Measurements from ENCODE around the gene CHRNA3. TPM values are rescaled to one million over a fixed set of nuclear protein-coding genes. Genes with fewer than 3 reads are reported as not detected.

CHRNA3 gene
- total and polyA plus RNA-seq, 4 experiments from 2014 or later = not detected

DNA sequence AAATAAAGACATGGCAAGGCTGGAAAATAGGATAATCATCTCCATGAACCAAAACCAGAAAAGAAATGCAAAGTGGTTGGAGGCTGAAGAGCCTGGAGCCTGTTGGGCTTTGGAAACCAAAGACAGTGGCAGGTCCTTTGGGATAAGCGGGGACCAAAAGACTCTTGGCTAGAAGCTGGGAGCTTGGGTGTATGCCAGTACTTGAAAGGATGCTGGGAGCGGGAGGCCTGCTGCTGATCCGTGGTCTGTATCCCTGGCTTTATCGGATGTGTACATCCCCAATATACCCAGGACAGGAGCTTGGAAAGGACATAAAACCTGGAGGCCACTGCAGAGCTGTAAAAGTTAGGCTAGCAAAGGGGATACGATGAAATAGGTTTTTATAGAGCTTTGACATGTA is 21.5 kb upstream of the CHRNA3 start:
- Histone ChIP-seq H3K36me3 (ENCODE audit: insufficient read depth, low read length) (no peaks in the 10 kb centered on the region), H3K4me1 (ENCODE audit: insufficient read depth, low read length) (peaks cover 4% of the 10 kb centered on the region), H3K27me3 (ENCODE audit: insufficient read depth, low read length) (no peaks in the 10 kb centered on the region), H3K4me3 (ENCODE audit: low read length in 2 of 2) (no peak overlapping the region), H3K9me3 (ENCODE audit: control insufficient read depth in 1 of 2, low read length in 2 of 2) (no peaks in the 10 kb centered on the region), H3K27ac (ENCODE audit: low read depth, low read length) (no peak overlapping the region)
- Mint-ChIP-seq H3K4me1 (peaks cover 2 to 10% (median 6%) of the 10 kb centered on the region in 4 donors), H3K9me3 (no peaks in the 10 kb centered on the region), H3K27ac (peak overlapping the region in 1 of 7 donors; percentile 0), H3K36me3 (no peaks in the 10 kb centered on the region), H3K27me3 (peaks cover 6 to 15% of the 10 kb centered on the region in 2 donors), H3K4me3 (no peak overlapping the region)
- DNase-seq = no peak
- intact Hi-C loops (cut with micrococcal nuclease) = no loop called here
- CTCF ChIA-PET (ENCODE audit: partially characterized antibody) = no interaction called here
- POLR2A ChIA-PET (ENCODE audit: partially characterized antibody) = no interaction called here

GRCh38 chr15:78641749-78642275 is 21.0 kb upstream of the CHRNA3 start:
- no peaks in the 10 kb centered on the region for H3K36me3 Mint-ChIP-seq
- intact Hi-C loops (cut with micrococcal nuclease) = no loop called here
- H3K27me3 ChIP-seq (ENCODE audit: insufficient read depth, low read length) = no peaks in the 10 kb centered on the region
- peaks cover 4% of the 10 kb centered on the region for H3K4me1 ChIP-seq (ENCODE audit: insufficient read depth, low read length)
- no peaks in the 10 kb centered on the region for H3K9me3 Mint-ChIP-seq
- H3K27me3 Mint-ChIP-seq = peaks cover 6 to 19% of the 10 kb centered on the region in 2 donors
- no peak overlapping the region for H3K27ac ChIP-seq (ENCODE audit: low read depth, low read length)
- POLR2A ChIA-PET (ENCODE audit: partially characterized antibody) = no interaction called here
- peak overlapping the region in 2 of 7 donors; percentile 0 to 53 for H3K27ac Mint-ChIP-seq
- no peaks in the 10 kb centered on the region for H3K9me3 ChIP-seq (ENCODE audit: control insufficient read depth in 1 of 2, low read length in 2 of 2)
- no peak for DNase-seq
- no peak overlapping the region for H3K4me3 ChIP-seq (ENCODE audit: low read length in 2 of 2)
- CTCF ChIA-PET (ENCODE audit: partially characterized antibody) = no interaction called here
- no peaks in the 10 kb centered on the region for H3K36me3 ChIP-seq (ENCODE audit: insufficient read depth, low read length)
- H3K4me3 Mint-ChIP-seq = peak overlapping the region; percentile 41 to 81 (median 60)
- peaks cover 2 to 10% (median 6%) of the 10 kb centered on the region in 4 donors for H3K4me1 Mint-ChIP-seq

GRCh38 chr15:78641102-78641748 is 20.4 kb upstream of the CHRNA3 start, which contains the start of gene CHRNB4:
Gene CHRNB4 (minus strand): TSS chr15:78641210. CDS start chr15:78641133, 77 bp downstream.
- CTCF ChIA-PET (ENCODE audit: partially characterized antibody) = no interaction called here
- peaks cover 2 to 10% (median 6%) of the 10 kb centered on the region in 4 donors for H3K4me1 Mint-ChIP-seq

DNA sequence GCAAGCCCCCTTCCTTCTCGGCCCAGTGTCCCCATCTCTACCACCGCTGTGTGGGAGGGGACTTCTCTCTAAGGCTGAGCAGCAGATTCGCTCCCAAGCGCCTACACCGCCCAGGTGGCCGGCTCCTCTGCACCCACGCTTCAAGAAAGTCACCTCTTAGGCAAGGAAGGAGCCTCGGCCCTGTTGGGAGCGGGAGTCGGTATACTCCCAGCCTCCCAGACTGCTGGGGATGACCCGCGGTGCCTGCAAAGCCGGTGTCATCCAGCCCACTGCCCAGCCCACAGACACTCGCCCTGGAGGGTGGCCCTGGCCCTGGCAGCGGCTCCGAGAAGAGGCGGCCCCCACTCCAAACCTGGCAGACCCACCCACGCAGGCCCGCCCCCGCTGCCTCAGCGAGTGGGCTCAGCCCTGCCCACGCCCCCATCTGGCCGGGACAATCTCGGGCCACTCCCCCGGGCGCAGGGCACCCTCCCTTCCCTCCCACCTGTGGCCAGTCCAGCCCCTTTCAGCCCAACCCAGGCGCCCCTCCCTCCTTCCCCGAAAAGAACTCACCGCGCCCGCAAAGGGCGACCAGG is 19.8 kb upstream of the CHRNA3 start:
- no peak for DNase-seq
- Mint-ChIP-seq H3K4me3 (peak overlapping the region in 6 of 8 donors; percentile 17 to 67 (median 42)), H3K36me3 (no peaks in the 10 kb centered on the region), H3K9me3 (no peaks in the 10 kb centered on the region), H3K27ac (no peak overlapping the region), H3K4me1 (peaks cover 2 to 10% (median 6%) of the 10 kb centered on the region in 4 donors), H3K27me3 (peaks cover 6 to 19% of the 10 kb centered on the region in 2 donors)
- Histone ChIP-seq H3K9me3 (ENCODE audit: control insufficient read depth in 1 of 2, low read length in 2 of 2) (no peaks in the 10 kb centered on the region), H3K27ac (ENCODE audit: low read depth, low read length) (no peak overlapping the region), H3K4me3 (ENCODE audit: low read length in 2 of 2) (no peak overlapping the region), H3K4me1 (ENCODE audit: insufficient read depth, low read length) (peaks cover 4% of the 10 kb centered on the region), H3K36me3 (ENCODE audit: insufficient read depth, low read length) (no peaks in the 10 kb centered on the region), H3K27me3 (ENCODE audit: insufficient read depth, low read length) (no peaks in the 10 kb centered on the region)
- ChIA-PET CTCF (ENCODE audit: partially characterized antibody) (interaction anchor here (2.9 kb wide), 1 partner anchor 69 kb away, joined by 18 read pairs; no protein-coding TSS in a partner anchor), POLR2A (ENCODE audit: partially characterized antibody) (no interaction called here)
- intact Hi-C loops (cut with micrococcal nuclease) = no loop called here

More at GRCh38 chr15:78641102-78641748, 20.4 kb upstream of the CHRNA3 start, which contains the start of gene CHRNB4:
- Mint-ChIP-seq H3K36me3 (no peaks in the 10 kb centered on the region), H3K4me3 (peak within 1 kb of the TSS; percentile 41 to 81 (median 64)), H3K9me3 (no peaks in the 10 kb centered on the region), H3K27ac (peak within 1 kb of the TSS in 2 of 7 donors; percentile 0 to 53), H3K27me3 (peaks cover 6 to 19% of the 10 kb centered on the region in 2 donors)
- H3K36me3 ChIP-seq (ENCODE audit: insufficient read depth, low read length) = no peaks in the 10 kb centered on the region
- no peak within 1 kb of the TSS for H3K27ac ChIP-seq (ENCODE audit: low read depth, low read length)
- no peak within 1 kb of the TSS for H3K4me3 ChIP-seq (ENCODE audit: low read length in 2 of 2)
- POLR2A ChIA-PET (ENCODE audit: partially characterized antibody) = no interaction called here
- peaks cover 4% of the 10 kb centered on the region for H3K4me1 ChIP-seq (ENCODE audit: insufficient read depth, low read length)
- H3K9me3 ChIP-seq (ENCODE audit: control insufficient read depth in 1 of 2, low read length in 2 of 2) = no peaks in the 10 kb centered on the region
- H3K27me3 ChIP-seq (ENCODE audit: insufficient read depth, low read length) = no peaks in the 10 kb centered on the region
- DNase-seq = no peak
- intact Hi-C loops (cut with micrococcal nuclease) = no loop called here

DNA sequence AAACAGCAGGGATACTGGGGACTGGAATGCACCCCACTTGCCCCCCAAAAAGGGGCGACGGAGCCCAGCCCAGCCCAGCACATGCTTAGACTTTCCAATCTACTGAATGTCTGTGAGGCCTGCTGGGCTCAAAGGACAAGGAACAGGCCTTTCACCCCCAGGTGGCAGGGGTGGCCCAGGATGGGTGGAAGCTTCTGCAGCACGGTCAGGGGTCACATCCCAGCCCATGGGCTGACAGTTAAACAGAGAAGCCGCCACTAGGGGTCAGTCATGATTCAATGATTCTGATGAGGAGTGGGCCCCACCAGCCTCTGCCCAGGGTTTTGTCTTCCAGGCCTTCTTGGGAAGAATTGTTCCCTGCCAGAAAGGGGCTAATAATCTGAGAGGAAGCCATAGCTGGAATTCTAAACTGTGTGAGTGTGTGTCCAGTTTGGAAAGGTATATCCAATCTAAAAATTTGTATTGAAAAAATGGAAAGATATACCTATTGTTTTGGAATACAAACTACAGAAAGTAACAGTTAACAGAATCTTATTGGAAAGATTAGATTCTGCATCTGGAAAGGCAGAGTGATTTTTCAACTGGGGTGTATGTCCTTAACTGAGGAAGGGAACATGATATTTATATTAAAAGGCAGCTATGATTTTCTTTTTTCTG is 18.0 kb upstream of the CHRNA3 start:
- Mint-ChIP-seq H3K36me3 (no peaks in the 10 kb centered on the region), H3K4me1 (peaks cover 2 to 10% (median 6%) of the 10 kb centered on the region in 4 donors), H3K27me3 (peaks cover 6 to 19% of the 10 kb centered on the region in 2 donors), H3K9me3 (peaks cover 0 to 3% (median 0%) of the 10 kb centered on the region in 8 donors), H3K4me3 (peak overlapping the region in 1 of 8 donors; percentile 35), H3K27ac (no peak overlapping the region)
- CTCF ChIA-PET (ENCODE audit: partially characterized antibody) = interaction anchor here (1.1 to 2.9 kb wide), 4 partner anchors 16 to 546 kb away, joined by 3 to 18 read pairs (median 4); partner anchors contain the start of gene CHRNA5
- Histone ChIP-seq H3K27me3 (ENCODE audit: insufficient read depth, low read length) (no peaks in the 10 kb centered on the region), H3K4me1 (ENCODE audit: insufficient read depth, low read length) (peaks cover 4% of the 10 kb centered on the region), H3K9me3 (ENCODE audit: control insufficient read depth in 1 of 2, low read length in 2 of 2) (no peaks in the 10 kb centered on the region), H3K4me3 (ENCODE audit: low read length in 2 of 2) (no peak overlapping the region), H3K36me3 (ENCODE audit: insufficient read depth, low read length) (no peaks in the 10 kb centered on the region), H3K27ac (ENCODE audit: low read depth, low read length) (no peak overlapping the region)
- POLR2A ChIA-PET (ENCODE audit: partially characterized antibody) = no interaction called here
- peak in 4 of 5 donors; percentile 12 to 27 (median 13) for DNase-seq
- intact Hi-C loops (cut with micrococcal nuclease) = no loop called here

GRCh38 chr15:78637776-78638435 is 17.1 kb upstream of the CHRNA3 start:
- Histone ChIP-seq H3K27ac (ENCODE audit: low read depth, low read length) (no peak overlapping the region), H3K36me3 (ENCODE audit: insufficient read depth, low read length) (no peaks in the 10 kb centered on the region), H3K4me1 (ENCODE audit: insufficient read depth, low read length) (peaks cover 4% of the 10 kb centered on the region), H3K27me3 (ENCODE audit: insufficient read depth, low read length) (no peaks in the 10 kb centered on the region), H3K9me3 (ENCODE audit: control insufficient read depth in 1 of 2, low read length in 2 of 2) (no peaks in the 10 kb centered on the region), H3K4me3 (ENCODE audit: low read length in 2 of 2) (no peak overlapping the region)
- H3K4me3 Mint-ChIP-seq = no peak overlapping the region
- intact Hi-C loops (cut with micrococcal nuclease) = no loop called here
- no peak overlapping the region for H3K27ac Mint-ChIP-seq
- peaks cover 6 to 26% of the 10 kb centered on the region in 2 donors for H3K27me3 Mint-ChIP-seq
- peaks cover 0 to 12% (median 7%) of the 10 kb centered on the region in 8 donors for H3K9me3 Mint-ChIP-seq
- peaks cover 2 to 10% (median 6%) of the 10 kb centered on the region in 4 donors for H3K4me1 Mint-ChIP-seq
- no peak for DNase-seq
- H3K36me3 Mint-ChIP-seq = no peaks in the 10 kb centered on the region
- POLR2A ChIA-PET (ENCODE audit: partially characterized antibody) = no interaction called here
- CTCF ChIA-PET (ENCODE audit: partially characterized antibody) = interaction anchor here (1.1 to 2.9 kb wide), 3 partner anchors 16 to 547 kb away, joined by 3 to 18 read pairs (median 6); no protein-coding TSS in a partner anchor
